Neural cell (in vitro differentiated cells): ENCODE results near the gene FXYD4. TPM values are rescaled to one million over a fixed set of nuclear protein-coding genes. Genes with fewer than 3 reads are reported as not detected.

Source experiments
- H2AFZ ChIP-seq: fragments of 200-600, 300-800 bp; sonication (generic), shearing (Covaris generic); 2 replicates; pipeline ENCODE4 v1.6.0; 2014; ENCODE audit warnings: low read depth, mild to moderate bottlenecking, antibody characterized with exemption, low read length, moderate library complexity
- H3F3A ChIP-seq: fragments of 200-600 bp; shearing (Covaris generic); 2 replicates; pipeline ENCODE4 v1.6.1; 2016; ENCODE audit warnings: mild to moderate bottlenecking, moderate library complexity, mixed read lengths, antibody characterized with exemption, low read length; ENCODE audit not compliant: insufficient read depth, poor library complexity, severe bottlenecking
- H3K27ac ChIP-seq: fragments of 200-600, 300-800 bp; sonication (generic), shearing (Covaris generic); 2 replicates; pipeline ENCODE4 v1.5.1; 2014; ENCODE audit warnings: mild to moderate bottlenecking, low read length, moderate library complexity
- H3K27me3 ChIP-seq: fragments of 300-800, 200-600 bp; sonication (generic), shearing (Covaris generic); 2 replicates; pipeline ENCODE4 v1.6.0; 2014; ENCODE audit warnings: mild to moderate bottlenecking, low read depth, low read length, moderate library complexity; ENCODE audit not compliant: insufficient read depth
- H3K36me3 ChIP-seq: fragments of 300-800, 200-600 bp; sonication (generic), shearing (Covaris generic); 2 replicates; pipeline ENCODE4 v1.5.1; 2014; ENCODE audit warnings: mild to moderate bottlenecking, antibody characterized with exemption, low read length, moderate library complexity; ENCODE audit not compliant: insufficient read depth
- H3K4me2 ChIP-seq: fragments of 300-800, 200-600 bp; sonication (generic), shearing (Covaris generic); 2 replicates; pipeline ENCODE4 v1.6.0; 2014; ENCODE audit warnings: mild to moderate bottlenecking, low read length
- H3K4me3 ChIP-seq: fragments of 300-800, 200-600 bp; sonication (generic), shearing (Covaris generic); 2 replicates; pipeline ENCODE4 v1.5.1; 2014; ENCODE audit warnings: mild to moderate bottlenecking, low read length, moderate library complexity
- H3K79me2 ChIP-seq: fragments of 200-600 bp; shearing (Covaris generic); replicated peaks from 2 replicates; pipeline ENCODE4 v1.6.0; 2014; ENCODE audit warnings: mild to moderate bottlenecking, low read length, moderate library complexity; ENCODE audit not compliant: insufficient read depth
- H3K9ac ChIP-seq: fragments of 300-800, 200-600 bp; sonication (generic), shearing (Covaris generic); 2 replicates; pipeline ENCODE4 v1.6.1; 2016; ENCODE audit warnings: mild to moderate bottlenecking, low read length, mixed read lengths
- H3K9me2 ChIP-seq: fragments of 200-600 bp; shearing (Covaris generic); 2 replicates; pipeline ENCODE4 v1.6.1; 2016; ENCODE audit warnings: mild to moderate bottlenecking, low read length, mixed read lengths; ENCODE audit not compliant: insufficient read depth
- H3K9me3 ChIP-seq: fragments of 200-600, 300-800 bp; sonication (generic), shearing (Covaris generic); 2 replicates; pipeline ENCODE4 v1.6.1; 2016; ENCODE audit warnings: mild to moderate bottlenecking, mixed run types, low read length, moderate library complexity, mixed read lengths
- H4K20me1 ChIP-seq: fragments of 200-600 bp; shearing (Covaris generic); 2 replicates; pipeline ENCODE4 v1.6.1; 2016; ENCODE audit warnings: mild to moderate bottlenecking, mixed run types; ENCODE audit not compliant: insufficient read depth
- EP300 ChIP-seq: fragments of 450-650 bp; conservative IDR thresholded peaks from 2 replicates; pipeline ENCODE4 v1.6.1; 2014; ENCODE audit warnings: antibody characterized with exemption, mild to moderate bottlenecking, moderate library complexity; ENCODE audit not compliant: poor library complexity, severe bottlenecking
- EZH2 ChIP-seq: fragments of 200-600, 300-800 bp; shearing (Covaris generic), sonication (generic); IDR thresholded peaks from 2 replicates; pipeline ENCODE4 v1.6.1; 2014; ENCODE audit warnings: antibody characterized with exemption, low read length, borderline replicate concordance, mild to moderate bottlenecking; ENCODE audit not compliant: insufficient read depth, poor library complexity, severe bottlenecking
- MXI1 ChIP-seq: fragments of 450-650 bp; conservative IDR thresholded peaks from 2 replicates; pipeline ENCODE4 v1.6.1; 2014; ENCODE audit warnings: antibody characterized with exemption, mild to moderate bottlenecking; ENCODE audit not compliant: poor library complexity, severe bottlenecking
- POLR2AphosphoS5 ChIP-seq: IDR thresholded peaks from 2 replicates; pipeline ENCODE4 v1.6.1; 2012
- RAD21 ChIP-seq: fragments of 450-650 bp; conservative IDR thresholded peaks from 2 replicates; pipeline ENCODE4 v1.6.1; 2014; ENCODE audit warnings: antibody characterized with exemption, mild to moderate bottlenecking, moderate library complexity
- REST ChIP-seq: IDR thresholded peaks from 2 replicates; pipeline ENCODE4 v1.6.1; 2012; ENCODE audit warnings: borderline replicate concordance
- SMC3 ChIP-seq: fragments of 450-650 bp; conservative IDR thresholded peaks from 2 replicates; pipeline ENCODE4 v1.6.1; 2014; ENCODE audit warnings: antibody characterized with exemption, mild to moderate bottlenecking, moderate library complexity; ENCODE audit not compliant: poor library complexity
- TAF1 ChIP-seq: IDR thresholded peaks from 2 replicates; pipeline ENCODE4 v1.6.1; 2012; ENCODE audit warnings: low read depth
- polyA plus RNA-seq: library from polyadenylated mRNA; depleted of rRNA; stranded (reverse); fragments of >200 nt; gene quantifications from 2 replicates; pipeline ENCODE4 v1.2.3, GENCODE V29; 2014
- TF ChIP-seq, protein P1 (sequence below): fragments of 450-650 bp; IDR thresholded peaks from 2 replicates; pipeline ENCODE4 v1.5.1; 2014; ENCODE audit warnings: antibody characterized with exemption, mild to moderate bottlenecking, moderate library complexity; ENCODE audit not compliant: poor library complexity, severe bottlenecking

Gene FXYD4
- polyA plus RNA-seq, 1 donor from 2014 or later: not detected

DNA sequence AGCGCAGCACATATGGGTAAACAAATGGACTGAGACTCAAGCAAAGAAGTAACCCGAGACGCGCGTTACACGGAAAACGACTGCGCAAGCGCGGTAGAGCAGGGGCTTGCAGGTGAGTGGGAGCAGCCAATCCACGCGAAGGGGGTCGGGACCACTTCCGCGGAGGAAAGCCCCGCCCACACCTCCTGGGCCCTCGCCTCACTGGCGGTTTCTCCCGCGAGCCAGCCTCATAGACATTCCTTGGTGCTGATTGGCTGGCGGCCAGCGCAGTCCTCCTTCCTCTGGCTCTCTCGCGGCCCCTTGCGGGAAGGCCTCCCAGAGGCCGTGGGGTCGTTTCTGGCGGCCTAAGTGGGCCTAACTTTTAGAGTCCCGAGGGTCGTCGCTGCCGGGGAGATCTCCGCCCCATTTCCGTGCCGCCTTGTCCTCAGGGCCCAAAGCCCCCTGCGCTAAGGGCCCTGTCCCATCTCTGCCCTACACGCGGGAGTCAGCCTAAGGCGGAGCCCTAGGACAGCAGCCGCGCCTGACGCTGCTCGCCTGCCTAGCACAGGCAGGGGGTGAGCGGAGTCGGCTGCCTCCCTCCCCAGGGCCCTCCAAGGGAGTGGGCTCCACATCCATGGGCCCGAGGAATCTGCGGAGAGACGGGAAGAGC lies 9.1 kb upstream of the FXYD4 start:
- no peaks in the 10 kb centered on the region for H3K36me3 ChIP-seq
- H3K27me3 ChIP-seq: no peaks in the 10 kb centered on the region
- H3K4me2 ChIP-seq: no peak overlapping the region
- peak overlapping the region; percentile 45 for H3K4me3 ChIP-seq
- no peak overlapping the region for H3K27ac ChIP-seq
- H2AFZ ChIP-seq: no peak overlapping the region
- no peaks in the 10 kb centered on the region for H3K79me2 ChIP-seq
- no peaks in the 10 kb centered on the region for H3K9me3 ChIP-seq
- H3K9ac ChIP-seq: no peak overlapping the region
- no peaks in the 10 kb centered on the region for H3F3A ChIP-seq
- H4K20me1 ChIP-seq: no peaks in the 10 kb centered on the region
- TF ChIP-seq EP300: no peak
- TF ChIP-seq TAF1: no peak
- no peak for TF ChIP-seq POLR2AphosphoS5
- no peak for TF ChIP-seq MXI1
- H3K9me2 ChIP-seq: no peaks in the 10 kb centered on the region

- no peak overlapping the region for H3K9ac ChIP-seq
- no peaks in the 10 kb centered on the region for H4K20me1 ChIP-seq
- TF ChIP-seq REST (no peak), POLR2AphosphoS5 (no peak), TAF1 (no peak), MXI1 (no peak), SMC3 (no peak), RAD21 (no peak)
- no peak overlapping the region for H3K4me3 ChIP-seq
- no peak overlapping the region for H3K4me2 ChIP-seq
- H3K9me3 ChIP-seq: no peaks in the 10 kb centered on the region
- H3K27ac ChIP-seq: no peak overlapping the region
- H2AFZ ChIP-seq: no peak overlapping the region
- H3K9me2 ChIP-seq: no peaks in the 10 kb centered on the region
- H3K79me2 ChIP-seq: no peaks in the 10 kb centered on the region
- no peaks in the 10 kb centered on the region for H3K36me3 ChIP-seq
- no peaks in the 10 kb centered on the region for H3F3A ChIP-seq
- H3K27me3 ChIP-seq: no peaks in the 10 kb centered on the region
These were observed 6.4 kb upstream of the FXYD4 start for GRCh38 chr10:43365001-43365400.

- H3K4me3 ChIP-seq: no peak overlapping the region
- no peaks in the 10 kb centered on the region for H3K79me2 ChIP-seq
- no peak overlapping the region for H3K4me2 ChIP-seq
- no peaks in the 10 kb centered on the region for H3K9me2 ChIP-seq
- no peaks in the 10 kb centered on the region for H4K20me1 ChIP-seq
- TF ChIP-seq REST (no peak), EP300 (no peak), RAD21 (no peak), POLR2AphosphoS5 (no peak), SMC3 (no peak), EZH2 (no peak), MXI1 (no peak), TAF1 (no peak)
- TF ChIP-seq, protein P1, sequence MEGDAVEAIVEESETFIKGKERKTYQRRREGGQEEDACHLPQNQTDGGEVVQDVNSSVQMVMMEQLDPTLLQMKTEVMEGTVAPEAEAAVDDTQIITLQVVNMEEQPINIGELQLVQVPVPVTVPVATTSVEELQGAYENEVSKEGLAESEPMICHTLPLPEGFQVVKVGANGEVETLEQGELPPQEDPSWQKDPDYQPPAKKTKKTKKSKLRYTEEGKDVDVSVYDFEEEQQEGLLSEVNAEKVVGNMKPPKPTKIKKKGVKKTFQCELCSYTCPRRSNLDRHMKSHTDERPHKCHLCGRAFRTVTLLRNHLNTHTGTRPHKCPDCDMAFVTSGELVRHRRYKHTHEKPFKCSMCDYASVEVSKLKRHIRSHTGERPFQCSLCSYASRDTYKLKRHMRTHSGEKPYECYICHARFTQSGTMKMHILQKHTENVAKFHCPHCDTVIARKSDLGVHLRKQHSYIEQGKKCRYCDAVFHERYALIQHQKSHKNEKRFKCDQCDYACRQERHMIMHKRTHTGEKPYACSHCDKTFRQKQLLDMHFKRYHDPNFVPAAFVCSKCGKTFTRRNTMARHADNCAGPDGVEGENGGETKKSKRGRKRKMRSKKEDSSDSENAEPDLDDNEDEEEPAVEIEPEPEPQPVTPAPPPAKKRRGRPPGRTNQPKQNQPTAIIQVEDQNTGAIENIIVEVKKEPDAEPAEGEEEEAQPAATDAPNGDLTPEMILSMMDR: no peak
- H3K27me3 ChIP-seq: no peaks in the 10 kb centered on the region
- no peaks in the 10 kb centered on the region for H3K9me3 ChIP-seq
- H3K27ac ChIP-seq: no peak overlapping the region
- no peak overlapping the region for H2AFZ ChIP-seq
- H3K9ac ChIP-seq: no peak overlapping the region
- H3F3A ChIP-seq: no peaks in the 10 kb centered on the region
- no peaks in the 10 kb centered on the region for H3K36me3 ChIP-seq
These were observed 1.5 kb upstream of the FXYD4 start for GRCh38 chr10:43369921-43370320.
